ENCODE data around the gene KRTAP9-1. TPM values are rescaled to one million over a fixed set of nuclear protein-coding genes. Genes with fewer than 3 reads are reported as not detected.
"Not testable (repeated sequence)": the region's sequence is repeated elsewhere in the genome, so short reads cannot be mapped to it uniquely, and the experiment has no call there.

KRTAP9-1 gene, protein sequence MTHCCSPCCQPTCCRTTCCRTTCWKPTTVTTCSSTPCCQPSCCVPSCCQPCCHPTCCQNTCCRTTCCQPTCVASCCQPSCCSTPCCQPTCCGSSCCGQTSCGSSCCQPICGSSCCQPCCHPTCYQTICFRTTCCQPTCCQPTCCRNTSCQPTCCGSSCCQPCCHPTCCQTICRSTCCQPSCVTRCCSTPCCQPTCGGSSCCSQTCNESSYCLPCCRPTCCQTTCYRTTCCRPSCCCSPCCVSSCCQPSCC
- total RNA-seq = not detected

DNA sequence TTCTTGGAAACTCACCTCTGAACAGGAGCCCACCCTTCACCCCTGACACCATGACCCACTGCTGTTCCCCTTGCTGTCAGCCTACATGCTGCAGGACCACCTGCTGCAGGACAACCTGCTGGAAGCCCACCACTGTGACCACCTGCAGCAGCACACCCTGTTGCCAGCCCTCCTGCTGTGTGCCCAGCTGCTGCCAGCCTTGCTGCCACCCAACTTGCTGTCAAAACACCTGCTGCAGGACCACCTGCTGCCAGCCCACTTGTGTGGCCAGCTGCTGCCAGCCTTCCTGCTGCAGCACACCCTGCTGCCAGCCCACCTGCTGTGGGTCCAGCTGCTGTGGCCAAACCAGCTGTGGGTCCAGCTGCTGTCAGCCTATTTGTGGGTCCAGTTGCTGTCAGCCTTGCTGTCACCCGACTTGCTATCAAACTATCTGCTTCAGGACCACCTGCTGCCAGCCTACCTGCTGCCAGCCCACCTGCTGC, at the start of gene KRTAP9-1:
TSS of gene KRTAP9-1 (plus strand) at position 51 of the 482 bp plus-strand sequence. CDS start at position 51, 0 bp downstream.
- not testable (repeated sequence) for H3K9me3 ChIP-seq; H3K4me3 ChIP-seq; DNase-seq (ENCODE audit: low spot score in 2 of 2); H3K27ac ChIP-seq; H3K4me1 ChIP-seq; H3K27me3 ChIP-seq; H3K36me3 ChIP-seq
- 89 to 100% methylated on average over 1 of the region's 1 CpG for WGBS, 2 donors

DNA sequence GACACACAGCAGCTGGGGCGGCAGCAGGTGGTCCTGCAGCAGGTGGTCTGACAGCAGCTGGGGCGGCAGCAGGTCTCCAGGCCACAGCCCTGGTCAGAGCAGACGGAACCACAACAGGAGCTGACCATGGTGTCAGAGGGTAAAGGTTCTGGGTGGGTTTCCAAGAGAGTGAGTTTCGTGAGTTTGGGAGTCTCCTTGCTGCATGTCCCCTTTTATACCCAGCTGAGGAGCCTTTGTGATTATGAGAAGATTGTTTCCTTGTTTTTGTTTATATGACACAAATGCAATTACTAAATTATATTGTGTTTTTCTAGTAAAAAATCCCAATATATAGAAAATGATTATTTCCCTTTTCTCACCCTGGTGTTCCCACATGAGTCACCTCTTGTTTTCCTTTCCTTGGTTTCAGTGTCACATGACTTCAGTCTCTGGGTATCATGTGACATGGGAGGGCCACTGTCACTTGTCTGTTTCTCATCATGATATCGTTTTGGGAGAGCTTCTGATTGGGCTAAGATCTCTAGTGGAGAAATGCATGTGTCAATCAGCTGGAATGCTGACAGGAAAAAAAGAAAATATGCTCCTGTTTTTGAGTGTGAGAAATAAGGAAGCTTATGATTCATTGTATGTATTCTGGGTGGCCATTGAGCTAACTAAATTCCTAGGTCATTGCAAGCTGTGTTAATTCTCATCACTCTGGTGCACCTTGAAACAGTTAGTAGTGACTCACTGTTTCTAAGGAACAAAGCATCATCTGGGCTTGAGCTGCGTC, 49.1 kb upstream of the KRTAP9-1 start, which contains the start of gene KRTAP4-6:
TSS of gene KRTAP4-6 (minus strand) at position 185 of the 772 bp plus-strand sequence. CDS start at position 128, 57 bp downstream.
- H3K9me3 ChIP-seq = peaks cover 0 to 31% (median 0%) of the 10 kb centered on the region in 4 donors
- no peak within 1 kb of the TSS for H3K27ac ChIP-seq
- WGBS, 2 donors = 87 to 93% methylated on average over 5 to 6 of the region's 6 CpGs
- H3K4me1 ChIP-seq = no peaks in the 10 kb centered on the region
- no peaks in the 10 kb centered on the region for H3K27me3 ChIP-seq
- no peaks in the 10 kb centered on the region for H3K36me3 ChIP-seq
- TF ChIP-seq, protein P1, sequence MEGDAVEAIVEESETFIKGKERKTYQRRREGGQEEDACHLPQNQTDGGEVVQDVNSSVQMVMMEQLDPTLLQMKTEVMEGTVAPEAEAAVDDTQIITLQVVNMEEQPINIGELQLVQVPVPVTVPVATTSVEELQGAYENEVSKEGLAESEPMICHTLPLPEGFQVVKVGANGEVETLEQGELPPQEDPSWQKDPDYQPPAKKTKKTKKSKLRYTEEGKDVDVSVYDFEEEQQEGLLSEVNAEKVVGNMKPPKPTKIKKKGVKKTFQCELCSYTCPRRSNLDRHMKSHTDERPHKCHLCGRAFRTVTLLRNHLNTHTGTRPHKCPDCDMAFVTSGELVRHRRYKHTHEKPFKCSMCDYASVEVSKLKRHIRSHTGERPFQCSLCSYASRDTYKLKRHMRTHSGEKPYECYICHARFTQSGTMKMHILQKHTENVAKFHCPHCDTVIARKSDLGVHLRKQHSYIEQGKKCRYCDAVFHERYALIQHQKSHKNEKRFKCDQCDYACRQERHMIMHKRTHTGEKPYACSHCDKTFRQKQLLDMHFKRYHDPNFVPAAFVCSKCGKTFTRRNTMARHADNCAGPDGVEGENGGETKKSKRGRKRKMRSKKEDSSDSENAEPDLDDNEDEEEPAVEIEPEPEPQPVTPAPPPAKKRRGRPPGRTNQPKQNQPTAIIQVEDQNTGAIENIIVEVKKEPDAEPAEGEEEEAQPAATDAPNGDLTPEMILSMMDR (IDR thresholded peaks at IDR 0.05) = no peak
- TF ChIP-seq POLR2A (IDR thresholded peaks at IDR 0.05) (no peak), EP300 (IDR thresholded peaks at IDR 0.05) (no peak)
- DNase-seq (ENCODE audit: low spot score in 2 of 2) = no peak
- H3K4me3 ChIP-seq = no peak within 1 kb of the TSS

DNA sequence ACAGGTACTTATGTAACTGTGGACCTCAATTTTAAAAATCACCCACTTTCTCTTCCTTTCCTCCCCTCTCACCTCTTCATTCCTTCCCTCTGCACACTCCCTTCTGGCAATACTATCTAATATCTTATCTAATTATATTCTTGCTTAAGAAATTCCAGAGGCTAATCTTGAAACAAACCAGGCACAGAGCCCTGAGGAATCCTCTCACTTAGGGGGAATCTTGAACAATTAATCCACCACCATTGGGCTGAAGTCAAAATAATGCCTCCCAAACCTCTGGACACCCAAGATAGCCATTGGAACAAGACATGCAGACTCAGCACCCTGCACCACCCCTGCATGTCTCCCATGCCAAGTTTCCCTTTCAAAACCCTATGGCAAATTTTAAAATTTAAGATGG, 48.3 kb upstream of the KRTAP9-1 start:
- Histone ChIP-seq H3K4me3 (no peak overlapping the region), H3K4me1 (no peaks in the 10 kb centered on the region), H3K27me3 (no peaks in the 10 kb centered on the region), H3K27ac (no peak overlapping the region), H3K36me3 (no peaks in the 10 kb centered on the region), H3K9me3 (peaks cover 0 to 31% (median 0%) of the 10 kb centered on the region in 4 donors)
- TF ChIP-seq EP300 (IDR thresholded peaks at IDR 0.05) (no peak), POLR2A (IDR thresholded peaks at IDR 0.05) (no peak)
- TF ChIP-seq, protein P1 (IDR thresholded peaks at IDR 0.05) = no peak
- no peak for DNase-seq (ENCODE audit: low spot score in 2 of 2)

DNA sequence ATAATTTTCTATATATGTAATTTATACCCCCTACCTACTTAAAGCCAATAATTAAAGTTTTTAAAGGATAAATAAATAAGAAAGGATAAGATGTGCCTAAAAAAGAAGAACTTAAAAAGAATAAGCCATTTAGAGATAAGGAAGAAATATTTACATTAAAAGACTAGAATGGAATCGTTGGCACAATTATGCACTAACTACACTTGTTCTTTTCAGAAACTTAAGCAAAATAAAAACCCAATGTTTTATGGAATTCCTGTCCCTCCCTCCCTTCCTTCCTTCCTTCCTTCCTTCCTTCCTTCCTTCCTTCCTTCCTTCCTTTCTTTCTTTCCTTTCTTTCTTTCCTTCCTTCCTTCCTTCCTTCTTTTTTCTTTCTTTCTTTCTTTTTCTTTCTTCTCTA, 44.8 kb upstream of the KRTAP9-1 start:
- Histone ChIP-seq H3K27me3 (no peaks in the 10 kb centered on the region), H3K27ac (no peak overlapping the region), H3K9me3 (peaks cover 0 to 29% (median 0%) of the 10 kb centered on the region in 4 donors), H3K36me3 (no peaks in the 10 kb centered on the region), H3K4me1 (no peaks in the 10 kb centered on the region), H3K4me3 (no peak overlapping the region)
- WGBS, 2 donors = 81 to 86% methylated on average over 1 of the region's 1 CpG
- DNase-seq (ENCODE audit: low spot score in 2 of 2) = no peak
- TF ChIP-seq, protein P1 (IDR thresholded peaks at IDR 0.05) = no peak
- TF ChIP-seq EP300 (IDR thresholded peaks at IDR 0.05) = no peak
- no peak for TF ChIP-seq POLR2A (IDR thresholded peaks at IDR 0.05)

DNA sequence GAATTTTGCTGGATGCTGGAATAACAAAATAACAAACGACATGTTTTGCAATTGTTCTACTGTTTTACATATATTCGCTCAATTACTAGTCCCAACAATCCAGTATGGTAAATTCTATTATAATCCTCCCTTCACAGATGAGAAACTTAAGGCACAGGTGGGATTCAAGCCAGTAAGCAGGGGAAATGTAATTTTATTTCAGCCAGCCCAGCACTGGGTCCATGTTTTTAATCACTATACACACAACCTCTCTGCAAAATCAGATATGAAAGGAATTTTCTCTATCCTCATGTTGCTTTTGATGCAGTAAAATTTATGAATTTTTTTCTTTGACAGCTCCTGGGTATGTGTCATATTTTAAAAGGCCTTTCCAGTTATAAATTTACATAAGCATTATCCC, 44.4 kb upstream of the KRTAP9-1 start:
- Histone ChIP-seq H3K27ac (no peak overlapping the region), H3K9me3 (peaks cover 0 to 25% (median 0%) of the 10 kb centered on the region in 4 donors)
- WGBS, 2 donors = 84 to 92% methylated on average over 2 of the region's 2 CpGs

More for the DNA sequence above, 44.4 kb upstream of the KRTAP9-1 start:
- no peak for TF ChIP-seq EP300 (IDR thresholded peaks at IDR 0.05)
- TF ChIP-seq, protein P1 (IDR thresholded peaks at IDR 0.05) = no peak
- no peak for TF ChIP-seq POLR2A (IDR thresholded peaks at IDR 0.05)
- Histone ChIP-seq H3K36me3 (no peaks in the 10 kb centered on the region), H3K4me3 (no peak overlapping the region), H3K27me3 (no peaks in the 10 kb centered on the region), H3K4me1 (no peaks in the 10 kb centered on the region)
- DNase-seq (ENCODE audit: low spot score in 2 of 2) = no peak

Measured in tibial nerve (tissue), 4 donors.